Spleen (tissue), 7 donors: ENCODE data around the gene GLIS1.

Experiments used
- POLR2A ChIP-seq, 3 donors: fragments of 450-650 bp; IDR thresholded peaks; one replicate each; pipeline ENCODE4 v1.5.1; 2017; ENCODE audit warnings: antibody characterized with exemption in 3 of 3, mild to moderate bottlenecking in 1 of 3
- POLR2AphosphoS5 ChIP-seq, 3 donors: sonication (generic); formaldehyde crosslinking; IDR thresholded peaks; one replicate each; pipeline ENCODE4 v1.5.1; 2017; ENCODE audit warnings: antibody characterized with exemption in 3 of 3
- TF ChIP-seq, protein P1 (sequence below), 11 experiments: fragments of 200-600 bp in 7 of 11; fragments of 450-650 bp in 4 of 11; sonication (generic) in 4 of 11; IDR thresholded peaks in 8 of 11; conservative IDR thresholded peaks in 3 of 11; 1 replicate in 7 of 11; 2 replicates in 4 of 11; pipeline versions ENCODE4 v1.4.0 to v1.8.0; 2016 to 2021; ENCODE audit warnings: antibody characterized with exemption in 11 of 11, inconsistent platforms in 4 of 11, mild to moderate bottlenecking in 1 of 11
- donor health status: DM: no; HTN: no; CAD: no; lungs with moderate emphysema.
- donor health status: DM: no; HTN: no; CAD: no.
- donor health status: DM: no; HTN: no; CAD: no.

DNA sequence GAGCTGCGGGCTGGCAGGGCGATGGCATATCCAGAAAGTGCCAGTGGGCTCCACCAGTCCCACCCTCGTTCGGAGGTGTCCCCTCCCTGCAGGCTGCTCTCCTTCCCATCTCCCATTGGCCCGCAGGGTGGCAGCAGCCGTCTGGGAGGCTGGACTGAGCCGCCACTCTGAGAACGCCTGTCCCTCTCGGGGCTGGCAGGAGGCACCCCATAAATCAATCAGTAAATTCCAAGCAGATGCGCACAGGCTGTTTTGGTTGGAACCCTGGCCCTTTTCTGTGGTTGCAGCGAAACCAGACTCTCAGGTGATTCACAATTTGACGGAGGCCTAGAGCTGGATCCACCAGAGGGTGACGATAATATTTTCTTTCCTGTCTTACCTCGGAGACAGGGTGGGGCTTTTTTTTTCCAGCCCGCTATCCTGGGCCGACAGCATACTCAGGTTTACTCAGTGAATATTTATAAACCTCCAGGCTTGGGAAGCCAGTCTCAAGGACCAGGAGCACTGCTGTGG is 99.7 kb downstream of the GLIS1 start:
- TF ChIP-seq, protein P1, sequence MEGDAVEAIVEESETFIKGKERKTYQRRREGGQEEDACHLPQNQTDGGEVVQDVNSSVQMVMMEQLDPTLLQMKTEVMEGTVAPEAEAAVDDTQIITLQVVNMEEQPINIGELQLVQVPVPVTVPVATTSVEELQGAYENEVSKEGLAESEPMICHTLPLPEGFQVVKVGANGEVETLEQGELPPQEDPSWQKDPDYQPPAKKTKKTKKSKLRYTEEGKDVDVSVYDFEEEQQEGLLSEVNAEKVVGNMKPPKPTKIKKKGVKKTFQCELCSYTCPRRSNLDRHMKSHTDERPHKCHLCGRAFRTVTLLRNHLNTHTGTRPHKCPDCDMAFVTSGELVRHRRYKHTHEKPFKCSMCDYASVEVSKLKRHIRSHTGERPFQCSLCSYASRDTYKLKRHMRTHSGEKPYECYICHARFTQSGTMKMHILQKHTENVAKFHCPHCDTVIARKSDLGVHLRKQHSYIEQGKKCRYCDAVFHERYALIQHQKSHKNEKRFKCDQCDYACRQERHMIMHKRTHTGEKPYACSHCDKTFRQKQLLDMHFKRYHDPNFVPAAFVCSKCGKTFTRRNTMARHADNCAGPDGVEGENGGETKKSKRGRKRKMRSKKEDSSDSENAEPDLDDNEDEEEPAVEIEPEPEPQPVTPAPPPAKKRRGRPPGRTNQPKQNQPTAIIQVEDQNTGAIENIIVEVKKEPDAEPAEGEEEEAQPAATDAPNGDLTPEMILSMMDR (IDR thresholded peaks at IDR 0.05 in 8 of 11, conservative IDR thresholded peaks at IDR 0.05 in 3 of 11) = no peak
- TF ChIP-seq POLR2AphosphoS5 (IDR thresholded peaks at IDR 0.05) (no peak), POLR2A (IDR thresholded peaks at IDR 0.05) (no peak)
